NCI-H69 (cell line): Measurements from ENCODE around the gene C18orf32.
"Not testable (repeated sequence)": the region's sequence is repeated elsewhere in the genome, so short reads cannot be mapped to it uniquely, and the experiment has no call there.

Source experiments
- DNase-seq: peaks from one replicate; lab custom pipeline; 2025; lab: John Stamatoyannopoulos, UW

Gene C18orf32

GRCh38 chr18:49486953-49487710 lies at the start of gene C18orf32:
TSS of gene C18orf32 (minus strand) at chr18:49487234. CDS start at chr18:49483748, 3,486 bp downstream.
- DNase-seq: peak; percentile 100

GRCh38 chr18:49534846-49535601 lies 48.0 kb upstream of the C18orf32 start:
- DNase-seq: no peak

- DNase-seq: no peak
Measured at GRCh38 chr18:49531678-49532153, 44.7 kb upstream of the C18orf32 start.

GRCh38 chr18:49529596-49529995 lies 42.6 kb upstream of the C18orf32 start:
- DNase-seq: no peak

- no peak for DNase-seq
Measured at GRCh38 chr18:49527631-49528327, 40.7 kb upstream of the C18orf32 start.

GRCh38 chr18:49525981-49526380 lies 38.9 kb upstream of the C18orf32 start:
- DNase-seq: no peak

- DNase-seq: no peak
Measured at GRCh38 chr18:49524951-49525350, 37.9 kb upstream of the C18orf32 start.

GRCh38 chr18:49524349-49524748 lies 37.3 kb upstream of the C18orf32 start:
- DNase-seq: no peak

- not testable (repeated sequence) for DNase-seq
Measured at GRCh38 chr18:49523580-49524093, 36.6 kb upstream of the C18orf32 start.

GRCh38 chr18:49521216-49521835 lies 34.3 kb upstream of the C18orf32 start:
- DNase-seq: peak; percentile 72

- peak; percentile 54 for DNase-seq
Measured at GRCh38 chr18:49520661-49521145, 33.7 kb upstream of the C18orf32 start.

- no peak for DNase-seq
Measured at GRCh38 chr18:49519101-49519971, 32.3 kb upstream of the C18orf32 start.

- no peak for DNase-seq
Measured at GRCh38 chr18:49517483-49517882, 30.4 kb upstream of the C18orf32 start.

GRCh38 chr18:49515516-49515915 lies 28.5 kb upstream of the C18orf32 start:
- no peak for DNase-seq

GRCh38 chr18:49515003-49515402 lies 28.0 kb upstream of the C18orf32 start:
- DNase-seq: not testable (repeated sequence)

- DNase-seq: no peak
Measured at GRCh38 chr18:49514577-49514976, 27.5 kb upstream of the C18orf32 start.

- DNase-seq: not testable (repeated sequence)
Measured at GRCh38 chr18:49512876-49513275, 25.8 kb upstream of the C18orf32 start.

GRCh38 chr18:49510393-49511115 lies 23.5 kb upstream of the C18orf32 start:
- peak; percentile 89 for DNase-seq

- not testable (repeated sequence) for DNase-seq
Measured at GRCh38 chr18:49506438-49506837, 19.4 kb upstream of the C18orf32 start.

- no peak for DNase-seq
Measured at GRCh38 chr18:49503931-49504330, 16.9 kb upstream of the C18orf32 start.
